Colon (tissue), 2 donors: Measurements from ENCODE around the gene COL27A1.
"Not testable (repeated sequence)": the region's sequence is repeated elsewhere in the genome, so short reads cannot be mapped to it uniquely, and the experiment has no call there.

ENCODE experiments used
- FAIRE-seq: peaks from 2 replicates; lab custom pipeline; 2012; peaks lifted over from hg19 to GRCh38; lab: Jason Lieb, UNC
- donor health status: control.
- donor health status: control.

Gene COL27A1

DNA sequence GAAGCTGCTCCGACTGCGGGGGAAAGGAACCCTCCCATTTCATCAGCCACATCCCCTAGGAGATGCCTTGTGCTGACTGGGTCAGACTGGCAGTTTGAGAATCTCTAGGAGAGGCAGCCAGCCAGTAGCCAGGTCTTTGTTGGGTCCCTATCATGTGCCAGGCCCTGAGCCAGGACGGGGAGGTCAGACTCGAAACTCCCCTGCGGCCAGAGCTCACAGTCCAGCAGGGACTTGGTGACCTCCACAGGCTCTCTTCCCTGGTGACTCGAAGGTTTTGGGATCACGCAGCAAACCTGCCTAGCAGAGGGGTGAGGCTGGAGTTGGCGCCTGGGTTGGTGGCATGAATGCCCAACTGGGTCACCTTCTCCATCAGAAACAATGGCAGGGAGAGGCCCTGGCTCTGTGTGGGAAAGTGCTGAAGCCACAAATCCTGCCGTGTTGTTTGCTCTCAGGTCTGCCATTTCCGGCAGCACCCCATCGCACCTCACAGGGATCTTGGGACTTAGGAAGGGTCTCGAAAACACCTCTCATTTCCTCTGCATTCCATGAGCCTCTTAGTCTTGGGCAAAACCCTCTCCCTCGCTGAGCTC, 153.1 kb downstream of the COL27A1 start:
- FAIRE-seq = no peak

GRCh38 chr9:114309096-114309495, 153.8 kb downstream of the COL27A1 start:
- no peak for FAIRE-seq

GRCh38 chr9:114310471-114311450, 155.4 kb downstream of the COL27A1 start:
- no peak for FAIRE-seq

GRCh38 chr9:114311571-114312512, 156.5 kb downstream of the COL27A1 start:
- FAIRE-seq = no peak

DNA sequence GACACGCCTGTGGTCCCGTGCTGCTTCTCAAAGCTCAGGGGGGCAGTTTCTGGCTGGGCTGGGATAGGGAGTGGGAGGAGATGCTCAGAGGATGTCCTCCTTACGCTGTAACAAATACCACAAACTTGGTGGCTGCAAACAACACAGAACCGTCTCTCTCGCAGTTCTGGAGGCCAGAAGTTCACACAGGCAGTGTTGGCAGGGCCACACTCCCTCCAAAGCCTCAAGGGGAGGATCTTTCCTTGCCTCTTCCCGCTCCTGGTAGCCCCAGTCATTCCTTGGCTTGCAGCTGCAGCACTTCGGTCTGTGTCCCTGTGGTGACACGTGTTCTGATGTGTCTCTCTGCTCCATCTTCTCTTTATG, 157.2 kb downstream of the COL27A1 start:
- no peak for FAIRE-seq

DNA sequence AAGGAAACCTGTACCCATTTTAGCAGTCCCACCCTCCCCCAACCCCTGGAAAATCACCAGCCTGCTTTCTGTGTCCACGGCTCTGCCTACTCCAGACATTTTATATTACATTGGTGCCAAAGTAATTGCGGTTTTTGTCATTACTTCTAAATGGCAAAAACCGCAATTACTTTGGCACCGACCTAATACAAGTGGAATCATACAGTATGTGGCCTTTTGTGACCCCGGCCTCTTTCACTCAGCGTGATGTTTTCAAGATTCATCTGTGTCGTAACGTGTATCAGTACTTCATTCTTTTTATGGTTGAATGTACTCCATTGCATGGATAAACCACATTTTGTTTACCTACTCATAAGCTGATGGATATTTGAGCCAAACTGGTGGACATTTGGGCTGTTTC, 157.8 kb downstream of the COL27A1 start:
- FAIRE-seq = no peak

- no peak for FAIRE-seq
Observed at GRCh38 chr9:114314256-114314867, 159.0 kb downstream of the COL27A1 start.

- FAIRE-seq = no peak
Observed at GRCh38 chr9:114314881-114315722, 159.8 kb downstream of the COL27A1 start.

DNA sequence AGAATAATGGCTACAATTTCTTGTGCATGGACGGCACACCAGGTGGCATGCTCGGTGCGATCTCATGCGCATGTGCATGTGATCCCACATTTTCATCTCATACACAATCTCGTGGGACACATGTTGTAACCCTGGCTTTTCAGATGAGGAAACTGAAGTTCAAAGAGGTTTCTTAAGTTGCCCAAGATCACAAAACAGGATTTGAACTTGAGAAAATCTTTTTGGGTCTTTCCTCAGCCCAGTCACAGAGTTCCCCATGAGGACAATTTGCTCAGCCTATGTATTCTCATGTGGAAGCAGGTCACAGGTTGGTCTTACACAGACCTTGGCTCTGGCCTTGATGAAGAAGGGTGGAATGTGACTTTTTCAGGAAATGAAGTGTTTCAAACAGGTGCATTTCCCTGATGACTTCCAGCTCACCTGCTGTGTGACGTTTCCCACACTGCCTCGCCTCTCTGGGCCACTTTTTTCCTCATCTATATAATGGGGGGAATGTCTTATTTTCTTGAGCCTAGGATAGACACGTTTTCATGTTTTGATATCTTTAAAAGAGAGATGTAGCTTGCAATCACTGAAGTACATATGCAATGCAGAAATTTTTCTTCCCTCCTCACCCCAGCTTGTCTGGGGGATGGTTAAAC, 160.5 kb downstream of the COL27A1 start:
- no peak for FAIRE-seq

- FAIRE-seq = no peak
Observed at GRCh38 chr9:114316605-114317230, 161.4 kb downstream of the COL27A1 start.

- FAIRE-seq = no peak
Observed at GRCh38 chr9:114317665-114318357, 162.5 kb downstream of the COL27A1 start.

GRCh38 chr9:114318416-114318815, 163.1 kb downstream of the COL27A1 start:
- no peak for FAIRE-seq

- no peak for FAIRE-seq
Observed at GRCh38 chr9:114319147-114319546, 163.8 kb downstream of the COL27A1 start.

DNA sequence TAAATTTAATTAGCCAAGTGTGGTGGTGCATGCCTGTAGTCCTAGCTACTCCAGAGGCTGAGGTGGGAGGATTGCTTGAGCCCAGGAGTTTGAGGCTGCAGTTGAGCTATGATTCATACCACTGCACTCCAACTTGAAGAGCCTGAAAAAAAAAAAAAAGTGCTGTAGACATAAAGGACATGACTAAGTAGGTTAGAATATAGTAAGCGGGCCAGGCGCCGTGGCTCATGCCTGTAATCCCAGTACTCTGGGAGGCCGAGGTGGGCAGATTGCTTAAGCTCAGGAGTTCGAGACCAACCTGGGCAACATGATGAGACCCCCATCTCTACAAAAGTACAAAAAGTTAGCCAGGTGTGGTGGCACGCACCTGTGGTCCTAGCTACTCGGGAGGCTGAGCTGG, 165.4 kb downstream of the COL27A1 start:
- not testable (repeated sequence) for FAIRE-seq

DNA sequence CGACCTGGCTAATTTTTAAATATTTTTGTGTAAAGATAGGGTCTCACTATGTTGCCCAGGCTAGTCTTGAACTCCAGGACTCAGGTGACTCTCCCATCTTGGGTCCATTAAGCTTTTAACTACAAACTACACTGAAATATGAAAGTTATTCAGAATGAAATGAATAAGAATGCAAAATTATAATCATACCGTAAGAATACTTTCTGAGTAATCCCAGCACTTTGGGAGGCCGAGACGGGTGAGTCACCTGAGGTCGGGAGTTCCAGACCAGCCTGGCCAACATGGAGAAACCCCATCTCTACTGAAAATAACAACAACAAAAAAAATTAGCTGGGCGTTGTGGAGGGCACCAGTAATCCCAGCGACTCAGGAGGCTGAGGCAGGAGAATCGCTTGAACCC, 166.4 kb downstream of the COL27A1 start:
- no peak for FAIRE-seq

DNA sequence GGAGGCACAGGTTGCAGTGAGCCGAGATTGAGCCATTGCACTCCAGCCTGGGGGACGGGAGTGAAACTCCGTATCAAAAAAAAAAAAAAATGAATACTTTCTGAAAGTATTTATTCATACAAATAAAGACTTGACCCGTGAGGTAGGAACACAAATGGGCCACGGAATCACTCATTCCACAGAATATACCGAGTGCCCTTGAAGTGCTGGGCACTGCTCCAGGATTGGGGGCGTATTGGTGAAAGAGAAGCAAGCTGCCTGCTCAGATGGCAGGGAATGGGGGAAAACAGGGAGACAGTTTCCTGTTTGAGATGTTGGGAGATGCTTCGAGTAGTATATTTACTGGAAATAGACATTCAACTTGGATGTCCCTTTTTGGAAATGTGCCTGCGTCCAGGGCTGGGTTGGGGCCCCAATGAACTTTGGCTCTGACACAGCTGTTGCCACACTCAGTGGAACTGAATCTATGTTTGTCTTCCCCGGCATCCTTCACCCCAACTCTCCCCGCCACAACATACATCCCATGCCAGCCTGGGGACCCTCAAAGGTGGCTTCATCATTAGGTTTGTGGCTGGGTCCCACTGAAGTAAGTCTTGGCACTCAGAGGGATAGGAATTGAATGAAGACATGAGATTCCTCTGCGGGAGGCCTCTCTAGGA, 167.0 kb downstream of the COL27A1 start:
- FAIRE-seq = not testable (repeated sequence)

DNA sequence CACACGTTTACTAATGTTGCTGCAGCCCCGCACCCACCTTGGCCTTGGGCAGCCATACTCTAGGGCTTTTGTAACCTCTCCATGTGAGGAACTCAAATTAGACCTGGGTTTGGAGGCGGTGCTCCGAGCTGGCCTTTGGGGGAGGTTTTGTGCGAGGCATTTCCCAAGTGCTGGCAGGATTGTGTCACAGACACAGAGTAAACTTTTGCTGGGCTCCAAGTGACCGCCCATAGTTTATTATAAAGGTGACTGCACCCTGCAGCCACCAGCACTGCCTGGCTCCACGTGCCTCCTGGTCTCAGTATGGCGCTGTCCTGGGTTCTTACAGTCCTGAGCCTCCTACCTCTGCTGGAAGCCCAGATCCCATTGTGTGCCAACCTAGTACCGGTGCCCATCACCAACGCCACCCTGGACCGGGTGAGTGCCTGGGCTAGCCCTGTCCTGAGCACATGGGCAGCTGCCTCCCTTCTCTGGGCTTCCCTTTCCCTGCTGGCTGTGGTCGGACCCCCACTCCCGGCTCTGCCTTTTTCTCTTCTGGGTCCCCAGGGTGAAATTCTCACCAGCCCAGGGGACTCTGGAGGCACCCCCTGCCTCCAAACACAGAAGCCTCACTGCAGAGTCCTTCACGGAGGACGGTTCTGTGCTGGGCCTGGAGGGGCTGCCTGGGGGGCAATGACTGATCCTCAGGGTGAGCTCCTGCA, 167.6 kb downstream of the COL27A1 start, which contains the start of gene ORM1:
ORM1 (plus strand) TSS at position 268 of the 701 bp plus-strand sequence; CDS start at position 304, 36 bp downstream.
- FAIRE-seq = not testable (repeated sequence)

- FAIRE-seq = not testable (repeated sequence)
Observed at GRCh38 chr9:114323849-114324248, 168.5 kb downstream of the COL27A1 start.
